Astrocyte of the spinal cord (primary cell): ENCODE data around the gene INS.
A peak's percentile ranks its signal among the peaks of the same experiment; 100 is the strongest.

Source experiments
- DNase-seq: peaks from one replicate; pipeline ENCODE4 v3.0.0; 2011; ENCODE audit warnings: low read depth, low spot score
- H3K4me3 ChIP-seq: 2 replicates; pipeline ENCODE4 v1.5.1; 2011; ENCODE audit warnings: low read depth, mild to moderate bottlenecking, low read length, moderate library complexity
- CTCF ChIP-seq: IDR thresholded peaks from 2 replicates; pipeline ENCODE4 v1.5.1; 2012; ENCODE audit warnings: low read depth, mild to moderate bottlenecking, low read length, inconsistent platforms
- in situ Hi-C: cut with HindIII; loops from 2 replicates; pipeline ENCODE4 v1.10.0; 2017; ENCODE audit warnings: low sequenced_read_pairs

Gene INS

GRCh38 chr11:2186669-2187279 is 25.8 kb upstream of the INS start:
- in situ Hi-C loops: no loop called here
- no peak overlapping the region for H3K4me3 ChIP-seq
- peak; percentile 10 for DNase-seq

GRCh38 chr11:2185324-2186085 is 24.5 kb upstream of the INS start:
- TF ChIP-seq CTCF: no peak
- H3K4me3 ChIP-seq: no peak overlapping the region
- DNase-seq: no peak
- in situ Hi-C loops: no loop called here

More at GRCh38 chr11:2186669-2187279, 25.8 kb upstream of the INS start:
- TF ChIP-seq CTCF: peak; percentile 57

- no peak for DNase-seq
- H3K4me3 ChIP-seq: no peak overlapping the region
- in situ Hi-C loops: no loop called here
- TF ChIP-seq CTCF: no peak
These were observed 21.9 kb upstream of the INS start for GRCh38 chr11:2182692-2183474.

- DNase-seq: no peak
- in situ Hi-C loops: no loop called here
- no peak overlapping the region for H3K4me3 ChIP-seq
- no peak for TF ChIP-seq CTCF
These were observed 21.1 kb upstream of the INS start for GRCh38 chr11:2182075-2182474.

GRCh38 chr11:2180789-2181370 is 19.9 kb upstream of the INS start:
- TF ChIP-seq CTCF: no peak
- DNase-seq: no peak
- H3K4me3 ChIP-seq: no peak overlapping the region
- in situ Hi-C loops: no loop called here

- DNase-seq: no peak
- no peak overlapping the region for H3K4me3 ChIP-seq
- no peak for TF ChIP-seq CTCF
- in situ Hi-C loops: no loop called here
These were observed 19.3 kb upstream of the INS start for GRCh38 chr11:2180347-2180746.
